Retina (tissue), 1 donor: ENCODE measurements around the gene CD74.

Experiments
- DNase-seq: peaks from one replicate; pipeline ENCODE4 v3.0.0-alpha.2; 2016

CD74 gene

GRCh38 chr5:150357326-150358260 lies 55.1 kb downstream of the CD74 start, which contains the start of gene TCOF1:
Gene TCOF1 (plus strand): TSS chr5:150357697. CDS start chr5:150357747, 50 bp downstream.
- DNase-seq, result peak; percentile 97

GRCh38 chr5:150356575-150357294 lies 56.0 kb downstream of the CD74 start:
- DNase-seq, result no peak

- DNase-seq, result no peak
Observed at GRCh38 chr5:150355791-150356190, 56.9 kb downstream of the CD74 start.

DNA sequence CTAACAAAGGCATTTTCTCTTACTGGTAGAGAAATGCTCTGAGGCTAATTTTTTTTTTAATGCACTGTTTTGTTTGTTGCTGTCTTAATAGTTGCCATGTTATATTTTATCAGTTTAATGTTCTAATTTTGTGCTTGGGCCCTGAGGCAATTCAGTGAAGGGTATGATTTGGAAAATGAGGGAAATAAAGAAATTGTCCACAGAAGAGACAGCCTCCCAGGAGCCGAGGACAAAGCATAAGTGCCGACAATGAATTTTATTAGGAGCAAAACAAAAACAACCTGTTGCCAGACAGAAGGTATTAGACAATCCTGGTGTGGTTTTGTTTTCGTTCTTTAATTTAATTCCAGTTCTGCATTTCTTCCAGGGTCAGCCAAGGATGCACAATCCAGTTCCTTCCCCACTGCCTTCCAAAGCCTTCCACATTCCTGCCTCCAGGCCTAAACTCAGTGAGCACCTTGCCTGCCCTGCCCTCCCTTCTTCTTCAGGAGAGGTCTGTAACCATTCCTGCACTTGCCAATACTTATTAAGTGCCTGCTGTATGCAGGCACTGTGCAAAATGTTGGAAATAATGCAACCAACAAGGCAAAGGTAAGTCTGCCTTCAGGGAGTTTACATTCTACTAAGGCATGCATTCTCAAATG lies 59.6 kb downstream of the CD74 start:
- no peak for DNase-seq

DNA sequence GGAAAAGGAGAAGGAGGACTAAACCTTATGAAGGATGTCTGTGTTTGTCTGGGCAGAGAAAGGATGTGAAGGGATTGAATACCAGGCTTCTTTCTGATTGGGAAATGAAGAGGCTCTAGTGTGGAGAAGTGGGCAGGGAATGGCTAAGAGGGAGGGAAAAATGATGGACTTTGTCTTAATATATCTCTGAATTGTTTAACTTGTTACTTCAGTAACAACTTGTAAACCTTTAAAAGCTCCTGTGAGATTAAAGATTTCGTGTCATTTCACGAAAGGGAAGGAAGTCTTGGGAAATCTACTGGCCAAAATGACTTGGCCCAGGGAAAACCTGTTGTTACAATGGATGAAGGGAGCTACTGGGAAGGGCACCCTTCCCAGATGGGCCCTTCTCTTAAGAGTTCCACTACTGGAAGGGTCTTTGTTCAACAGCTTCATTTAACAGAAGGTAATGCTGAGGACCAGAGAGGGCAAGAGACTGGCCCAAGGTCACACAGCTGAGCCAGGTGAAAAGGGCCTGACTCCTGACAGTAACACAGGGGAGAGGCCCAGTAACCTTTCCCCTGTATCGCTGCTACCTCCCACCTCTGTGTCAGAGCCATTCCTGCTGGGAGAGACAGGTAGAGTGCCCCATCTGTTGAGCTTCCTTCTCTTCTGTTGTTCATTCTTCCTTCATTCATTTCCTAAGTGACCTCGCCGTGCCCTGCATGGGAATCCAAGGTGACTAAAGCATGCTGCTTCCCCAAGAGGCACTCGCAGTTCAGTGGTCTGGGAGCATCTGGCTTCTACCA lies 60.3 kb downstream of the CD74 start:
- no peak for DNase-seq
